Raji (cell line): ENCODE data around the gene SIPA1L3.

Experiments
- POLR2A ChIP-seq: IDR thresholded peaks from 2 replicates; pipeline ENCODE4 v1.6.1; 2011; ENCODE audit warnings: low read depth, low read length, control low read depth; ENCODE audit not compliant: insufficient read depth

Gene SIPA1L3

DNA sequence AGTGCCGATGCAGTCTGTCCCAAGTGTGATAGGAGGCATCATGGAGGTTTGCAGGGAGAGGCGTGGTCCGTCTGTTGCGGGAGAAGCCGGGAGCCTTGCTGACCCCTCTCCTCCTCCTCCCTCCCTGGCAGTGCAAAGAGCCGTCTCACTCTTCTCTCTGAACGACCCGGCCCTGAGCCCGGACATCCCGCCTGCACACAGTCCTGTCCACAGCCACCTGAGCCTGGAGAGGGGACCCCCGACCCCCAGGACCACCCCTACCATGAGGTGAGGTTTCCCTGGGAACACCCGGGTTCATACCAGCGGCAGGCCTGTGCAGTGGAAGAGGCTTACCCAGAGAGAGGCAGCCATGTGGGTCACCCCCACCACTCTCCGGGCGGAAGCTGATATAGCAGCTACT is 294.7 kb downstream of the SIPA1L3 start:
- TF ChIP-seq POLR2A: no peak

DNA sequence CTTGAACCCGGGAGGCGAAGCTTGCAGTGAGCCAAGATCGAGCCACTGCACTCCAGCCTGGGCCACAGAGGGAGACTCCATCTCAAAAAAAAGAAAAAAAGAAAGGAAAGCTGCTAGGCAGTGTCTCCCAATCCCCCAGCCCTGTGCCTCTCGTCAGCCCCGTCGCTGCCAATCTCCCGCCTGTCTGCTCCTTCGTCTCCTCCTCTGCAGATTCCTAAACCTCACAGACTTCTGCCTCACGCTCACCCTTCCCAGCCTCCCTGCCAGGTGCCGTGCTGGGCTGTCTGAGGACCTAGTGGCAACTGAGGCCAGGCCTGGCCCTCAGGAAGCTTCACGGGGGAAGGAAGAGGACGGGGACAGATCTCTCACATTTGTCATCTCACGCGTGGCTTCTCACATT is 295.5 kb downstream of the SIPA1L3 start:
- TF ChIP-seq POLR2A: no peak

DNA sequence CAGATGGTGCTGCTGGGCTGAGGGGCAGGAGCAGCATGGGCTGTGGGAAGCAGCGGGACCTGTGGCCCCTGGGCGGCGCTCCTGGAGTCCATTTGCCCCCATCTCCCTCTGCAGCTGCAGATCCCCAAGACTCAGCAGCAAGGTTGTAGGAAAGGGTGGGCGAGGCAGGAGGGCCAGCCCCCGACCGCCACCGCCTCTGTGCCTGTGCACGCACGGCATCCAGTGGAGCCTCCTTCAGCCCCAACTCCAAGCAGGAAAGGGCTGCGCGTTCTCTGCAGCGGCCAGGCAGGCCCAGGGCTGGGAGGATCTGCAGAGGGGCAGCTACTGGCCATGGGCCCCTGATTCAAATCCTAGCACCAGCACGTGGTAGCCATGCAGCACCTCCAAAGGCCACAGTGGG is 296.2 kb downstream of the SIPA1L3 start:
- TF ChIP-seq POLR2A: no peak

- TF ChIP-seq POLR2A: no peak
These were observed 297.1 kb downstream of the SIPA1L3 start for GRCh38 chr19:38204096-38204495.

GRCh38 chr19:38204728-38205127 is 297.7 kb downstream of the SIPA1L3 start:
- TF ChIP-seq POLR2A: no peak

DNA sequence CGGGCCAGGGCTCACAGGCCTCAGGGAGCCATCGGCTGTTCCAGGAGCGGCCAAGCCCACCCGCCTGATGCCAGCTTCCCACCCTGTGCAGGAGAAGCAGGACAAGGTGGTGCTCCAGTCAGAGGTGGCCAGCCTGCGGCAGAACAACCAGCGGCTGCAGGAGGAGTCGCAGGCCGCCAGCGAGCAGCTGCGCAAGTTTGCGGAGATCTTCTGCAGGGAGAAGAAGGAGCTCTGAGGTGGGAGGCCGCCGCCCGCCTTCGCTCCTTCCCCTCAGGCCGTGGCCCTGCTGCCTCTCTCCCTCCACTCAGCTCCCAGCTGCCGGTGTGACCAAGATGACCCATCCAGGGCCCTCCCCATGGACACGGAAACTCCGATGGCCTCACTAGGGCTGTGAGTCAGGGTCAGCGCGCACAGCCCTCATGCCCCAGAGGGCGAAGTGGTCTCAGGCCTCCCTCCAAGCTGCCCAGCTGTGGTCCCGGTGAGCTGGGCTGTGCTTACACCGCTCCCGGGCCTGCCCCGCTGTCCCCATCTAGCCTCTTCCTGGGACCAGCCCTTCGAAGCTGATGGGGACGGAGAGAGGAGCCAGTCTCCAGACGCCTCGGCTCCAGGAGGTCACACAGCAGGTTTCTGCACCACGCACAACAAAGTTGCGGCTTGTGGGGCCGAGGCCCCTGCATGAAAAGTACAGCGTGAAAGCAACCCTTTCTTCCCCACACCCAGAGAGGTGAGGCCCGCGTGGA is 299.2 kb downstream of the SIPA1L3 start:
- no peak for TF ChIP-seq POLR2A

DNA sequence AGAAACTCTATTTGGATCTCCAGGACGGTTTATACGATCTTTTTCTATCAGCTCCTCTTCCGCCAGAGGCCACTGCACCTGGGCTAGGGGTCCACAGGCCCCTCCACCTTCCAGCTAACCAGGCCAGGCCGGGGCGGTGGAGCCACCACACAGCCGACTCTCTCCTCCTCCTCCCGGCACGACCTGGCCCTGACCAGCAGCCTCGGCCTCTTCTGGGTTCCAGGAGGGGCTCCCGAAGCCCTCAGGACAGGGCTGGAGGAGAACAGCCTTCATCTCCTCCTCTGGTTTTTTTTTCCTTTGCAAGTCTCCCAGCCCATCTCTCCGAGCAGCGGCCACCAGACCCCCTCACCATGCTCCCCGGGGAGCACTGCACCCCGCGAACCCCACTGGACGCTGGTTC is 299.9 kb downstream of the SIPA1L3 start:
- no peak for TF ChIP-seq POLR2A

GRCh38 chr19:38207543-38207942 is 300.5 kb downstream of the SIPA1L3 start:
- TF ChIP-seq POLR2A: no peak

DNA sequence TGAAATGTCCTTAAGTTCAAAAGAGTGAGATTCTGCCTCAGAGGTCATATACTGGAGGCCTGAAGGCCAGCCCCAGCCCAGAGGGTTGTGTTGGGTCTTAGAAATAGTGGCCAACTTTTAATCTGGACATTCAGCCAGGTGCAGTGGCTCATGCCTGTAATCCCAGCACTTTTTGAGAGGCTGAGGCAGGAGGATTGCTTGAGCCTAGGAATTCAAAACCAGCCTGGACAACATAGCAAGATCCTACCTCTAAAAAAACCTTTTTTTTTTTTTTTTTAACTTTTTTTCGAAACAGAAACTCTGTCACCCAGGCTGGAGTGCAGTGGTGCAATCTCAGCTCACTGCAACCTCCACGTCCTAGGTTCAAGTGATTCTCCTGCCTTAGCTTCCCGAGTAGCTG is 301.6 kb downstream of the SIPA1L3 start:
- no peak for TF ChIP-seq POLR2A

GRCh38 chr19:38209152-38209551 is 302.1 kb downstream of the SIPA1L3 start:
- no peak for TF ChIP-seq POLR2A

DNA sequence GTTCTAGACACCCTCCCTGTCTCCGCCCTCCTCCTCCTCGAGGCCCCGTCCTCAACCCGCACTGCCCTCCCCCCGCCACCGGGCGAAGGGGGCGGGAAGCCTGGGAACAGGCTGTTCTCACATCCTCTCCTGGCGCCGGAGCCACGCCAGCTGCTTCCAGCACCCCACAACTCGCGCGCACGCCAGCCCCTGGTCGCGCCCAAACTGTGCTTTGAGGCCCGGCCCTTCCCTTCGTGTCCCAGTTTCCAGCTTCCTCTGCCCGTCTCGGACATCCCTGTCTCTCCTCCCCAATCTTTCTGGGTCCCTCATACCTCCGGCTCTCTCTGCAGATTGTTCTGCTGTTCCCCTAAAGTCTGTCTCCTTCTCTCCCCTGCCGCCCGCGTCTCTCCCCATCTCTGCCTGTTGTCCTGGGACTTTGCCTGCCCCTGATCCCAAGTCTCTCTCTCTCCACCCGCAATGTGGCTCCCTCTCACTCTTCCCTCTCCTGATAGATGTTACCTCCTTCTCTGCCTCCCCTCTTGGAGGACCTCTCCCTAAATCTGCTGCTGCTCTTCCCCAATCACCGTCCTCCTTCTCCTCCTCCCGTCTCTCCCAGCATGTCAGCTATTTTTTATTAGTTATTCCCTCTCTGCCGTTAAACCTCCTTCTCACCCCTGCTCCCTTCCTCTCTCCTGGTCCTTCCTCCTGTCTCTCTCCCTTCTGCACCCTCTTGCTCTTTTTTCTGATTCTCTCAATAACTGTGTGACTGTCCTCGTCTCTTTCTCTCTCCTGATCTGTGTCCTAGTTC is 302.9 kb downstream of the SIPA1L3 start:
- TF ChIP-seq POLR2A: no peak

DNA sequence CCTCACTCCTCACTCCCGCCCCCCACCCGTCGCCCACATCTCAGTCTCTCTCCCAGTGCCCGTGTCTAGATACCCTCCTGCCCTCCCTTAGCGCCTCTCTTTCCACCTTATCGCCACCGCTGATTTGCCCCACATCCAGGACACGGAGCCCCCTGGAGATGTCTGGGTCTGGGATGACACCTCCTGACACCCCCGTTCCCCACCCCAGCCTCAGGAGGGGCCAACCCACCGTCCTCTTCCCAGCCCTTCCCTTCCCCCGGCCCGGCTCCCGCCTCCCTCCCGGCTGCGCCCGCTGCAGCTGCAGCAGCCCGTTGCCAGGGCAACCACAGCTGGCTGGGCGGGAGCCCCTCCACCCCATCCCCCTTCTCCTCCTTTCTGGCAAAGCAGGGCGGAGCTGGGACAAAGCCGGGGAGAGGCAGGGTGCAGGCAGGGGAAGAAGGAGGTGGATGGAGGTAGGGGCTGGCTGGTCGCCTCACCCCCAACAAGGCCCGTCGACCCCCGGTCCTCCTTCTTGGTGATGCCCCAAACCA is 303.5 kb downstream of the SIPA1L3 start:
- no peak for TF ChIP-seq POLR2A

GRCh38 chr19:38211151-38211591 is 304.2 kb downstream of the SIPA1L3 start:
- TF ChIP-seq POLR2A: no peak

DNA sequence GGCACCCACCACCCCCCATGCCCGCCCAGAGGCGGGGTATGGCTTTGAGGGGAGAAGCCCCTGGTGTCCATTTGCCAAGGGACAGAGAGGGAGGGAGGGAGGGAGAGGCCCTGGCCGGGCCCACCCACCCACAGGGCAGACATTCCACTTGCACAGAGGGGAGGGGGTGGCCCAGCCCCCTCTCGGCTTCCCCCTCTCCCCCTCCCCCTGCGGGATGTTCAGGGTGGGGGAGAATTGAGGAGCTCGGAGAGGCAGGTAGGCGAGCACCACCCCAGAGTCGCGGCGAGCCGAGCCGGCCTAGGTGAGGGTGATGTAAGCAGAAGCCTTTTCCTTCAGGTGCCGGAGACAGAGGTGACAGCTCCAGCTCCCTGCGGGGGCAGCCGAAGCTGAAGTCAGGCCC is 304.8 kb downstream of the SIPA1L3 start:
- TF ChIP-seq POLR2A: no peak

DNA sequence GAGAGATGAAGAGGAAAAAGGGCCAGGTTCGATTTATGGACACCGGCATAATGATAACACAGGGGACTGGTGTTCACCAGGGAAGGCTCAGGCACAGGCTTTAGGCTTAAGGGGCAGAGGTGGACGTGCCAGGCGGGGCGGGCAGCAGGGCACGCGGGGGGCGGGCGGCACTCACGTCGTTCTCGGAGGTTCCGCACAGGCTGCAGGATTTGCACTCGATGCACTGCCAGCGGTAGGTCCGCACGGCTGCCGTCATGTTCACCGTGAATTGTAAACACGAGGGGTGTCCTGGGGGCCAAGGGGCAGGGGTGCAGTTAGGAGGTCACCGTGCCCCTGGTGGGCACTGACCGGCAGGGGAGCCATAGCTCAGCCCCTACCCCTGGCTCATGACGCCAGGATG is 306.5 kb downstream of the SIPA1L3 start:
- no peak for TF ChIP-seq POLR2A
